Trophoblast cell (in vitro differentiated cells and primary cell): ENCODE results near the gene COPB2.

Experiments
- DNase-seq, 2 donors: peaks; one replicate each; pipeline ENCODE4 v3.0.0-alpha.2; 2016
- H2AFZ ChIP-seq: 2 replicates; pipeline ENCODE4 v1.6.1; 2013; ENCODE audit warnings: low read length, moderate library complexity, mild to moderate bottlenecking; ENCODE audit not compliant: insufficient read depth, poor library complexity
- H2AK5ac ChIP-seq: 2 replicates; pipeline ENCODE4 v1.6.1; 2013; ENCODE audit warnings: mild to moderate bottlenecking, low read length
- H2BK120ac ChIP-seq: 2 replicates; pipeline ENCODE4 v1.6.1; 2013; ENCODE audit warnings: low read length, mild to moderate bottlenecking, moderate library complexity; ENCODE audit not compliant: insufficient read depth, poor library complexity
- H2BK12ac ChIP-seq: 2 replicates; pipeline ENCODE4 v1.6.1; 2013; ENCODE audit warnings: mild to moderate bottlenecking, low read length, moderate library complexity
- H2BK5ac ChIP-seq: 2 replicates; pipeline ENCODE4 v1.6.1; 2013; ENCODE audit warnings: low read length, low read depth, moderate library complexity, mild to moderate bottlenecking; ENCODE audit not compliant: poor library complexity
- H3K14ac ChIP-seq: 2 replicates; pipeline ENCODE4 v1.6.1; 2013; ENCODE audit warnings: mild to moderate bottlenecking, low read length
- H3K18ac ChIP-seq: 2 replicates; pipeline ENCODE4 v1.6.1; 2013; ENCODE audit warnings: mild to moderate bottlenecking, low read length
- H3K23ac ChIP-seq: 2 replicates; pipeline ENCODE4 v1.6.1; 2013; ENCODE audit warnings: low read length
- H3K27ac ChIP-seq: 2 replicates; pipeline ENCODE4 v1.5.1; 2013; ENCODE audit warnings: low read depth, mild to moderate bottlenecking, inconsistent platforms, low read length, moderate library complexity
- H3K27me3 ChIP-seq: 2 replicates; pipeline ENCODE4 v1.6.1; 2013; ENCODE audit warnings: inconsistent platforms, mild to moderate bottlenecking, low read length, moderate library complexity; ENCODE audit not compliant: insufficient read depth
- H3K36me3 ChIP-seq, 2 experiments: 1 replicate in 1 of 2; 2 replicates in 1 of 2; pipeline ENCODE4 v1.6.1; 2013; ENCODE audit warnings: low read length in 2 of 2, mild to moderate bottlenecking in 2 of 2, moderate library complexity in 1 of 2; ENCODE audit not compliant: insufficient read depth in 2 of 2, control insufficient read depth in 1 of 2
- H3K4ac ChIP-seq: 2 replicates; pipeline ENCODE4 v1.6.1; 2013; ENCODE audit warnings: low read depth, mild to moderate bottlenecking, low read length, moderate library complexity
- H3K4me1 ChIP-seq, 2 experiments: 1 replicate in 1 of 2; 2 replicates in 1 of 2; pipeline ENCODE4 v1.6.1; 2013; ENCODE audit warnings: low read length in 2 of 2, mild to moderate bottlenecking in 2 of 2, moderate library complexity in 1 of 2; ENCODE audit not compliant: insufficient read depth in 2 of 2, control insufficient read depth in 1 of 2
- H3K4me2 ChIP-seq: 2 replicates; pipeline ENCODE4 v1.6.1; 2013; ENCODE audit warnings: inconsistent platforms, mild to moderate bottlenecking, low read length, moderate library complexity
- H3K4me3 ChIP-seq: 2 replicates; pipeline ENCODE4 v1.5.1; 2013; ENCODE audit warnings: mild to moderate bottlenecking, low read depth, low read length, inconsistent platforms
- H3K79me1 ChIP-seq: one replicate; pipeline ENCODE4 v1.6.1; 2013; ENCODE audit warnings: low read length
- H3K79me2 ChIP-seq: 2 replicates; pipeline ENCODE4 v1.6.1; 2013; ENCODE audit warnings: low read length, mild to moderate bottlenecking; ENCODE audit not compliant: control insufficient read depth, insufficient read depth, poor library complexity
- H3K9ac ChIP-seq: 2 replicates; pipeline ENCODE4 v1.6.1; 2013; ENCODE audit warnings: mild to moderate bottlenecking, low read length
- H3K9me3 ChIP-seq: 2 replicates; pipeline ENCODE4 v1.6.1; 2013; ENCODE audit warnings: low read depth, mild to moderate bottlenecking, control low read depth, inconsistent platforms, low read length; ENCODE audit not compliant: insufficient read depth
- H4K12ac ChIP-seq: 2 replicates; pipeline ENCODE4 v1.6.1; 2013; ENCODE audit warnings: low read depth, mild to moderate bottlenecking, low read length, moderate library complexity
- H4K8ac ChIP-seq: 2 replicates; pipeline ENCODE4 v1.6.1; 2013; ENCODE audit warnings: low read depth, mild to moderate bottlenecking, low read length, moderate library complexity
- H4K91ac ChIP-seq: one replicate; pipeline ENCODE4 v1.6.1; 2013; ENCODE audit warnings: low read depth, mild to moderate bottlenecking, low read length, moderate library complexity
- WGBS: extraction: QIAGEN DNeasy Blood & Tissue Kit; methylation state at CpG from one replicate; pipeline ENCODE4 v1.1.7; 2013; ENCODE audit warnings: missing lambda C conversion rate; ENCODE audit not compliant: insufficient read length, insufficient coverage; ENCODE audit errors: extremely low coverage; 5-methylcytosine and 5-hydroxymethylcytosine counted together

COPB2 gene

DNA sequence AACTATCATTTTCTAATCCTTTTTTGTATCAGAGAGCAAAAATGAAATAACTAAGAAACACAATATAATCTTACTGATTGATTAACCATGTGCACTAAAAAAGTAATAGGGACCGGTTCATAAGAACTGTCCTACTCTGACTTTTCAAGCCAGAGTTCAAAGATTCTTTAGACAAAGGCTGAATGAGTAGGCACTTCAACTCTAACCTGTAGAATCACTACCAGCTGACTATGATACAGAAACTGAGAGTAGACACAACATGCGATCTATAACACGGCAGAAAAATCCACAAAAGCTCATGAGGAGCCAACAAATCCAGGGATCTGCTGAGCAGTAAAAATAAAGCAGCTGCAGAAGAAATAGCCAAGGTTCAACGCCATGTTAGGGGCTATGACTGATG is 8.9 kb downstream of the COPB2 start:
- no peaks in the 10 kb centered on the region for H3K4me1 ChIP-seq
- H3K9me3 ChIP-seq, result no peaks in the 10 kb centered on the region
- no peak overlapping the region for H3K18ac ChIP-seq
- no peak overlapping the region for H2BK12ac ChIP-seq
- H3K27me3 ChIP-seq, result no peaks in the 10 kb centered on the region
- H2AFZ ChIP-seq, result no peak overlapping the region
- no peak overlapping the region for H3K4me3 ChIP-seq
- no peaks in the 10 kb centered on the region for H3K79me1 ChIP-seq
- peaks cover 2% of the 10 kb centered on the region for H3K79me2 ChIP-seq
- H4K91ac ChIP-seq, result no peak overlapping the region
- no peak overlapping the region for H2BK5ac ChIP-seq
- H3K27ac ChIP-seq, result no peak overlapping the region
- H3K23ac ChIP-seq, result no peak overlapping the region
- no peak overlapping the region for H3K14ac ChIP-seq
- WGBS, result no CpG with 5 or more reads among the region's 4 CpGs
- no peak for DNase-seq
- no peak overlapping the region for H3K9ac ChIP-seq
- peak overlapping the region; percentile 46 for H3K4ac ChIP-seq
- H2BK120ac ChIP-seq, result no peak overlapping the region
- H3K4me2 ChIP-seq, result no peak overlapping the region
- H4K8ac ChIP-seq, result no peak overlapping the region
- no peak overlapping the region for H4K12ac ChIP-seq
- H3K36me3 ChIP-seq, result peaks cover 14 to 27% of the 10 kb centered on the region in 2 experiments
- H2AK5ac ChIP-seq, result no peak overlapping the region

DNA sequence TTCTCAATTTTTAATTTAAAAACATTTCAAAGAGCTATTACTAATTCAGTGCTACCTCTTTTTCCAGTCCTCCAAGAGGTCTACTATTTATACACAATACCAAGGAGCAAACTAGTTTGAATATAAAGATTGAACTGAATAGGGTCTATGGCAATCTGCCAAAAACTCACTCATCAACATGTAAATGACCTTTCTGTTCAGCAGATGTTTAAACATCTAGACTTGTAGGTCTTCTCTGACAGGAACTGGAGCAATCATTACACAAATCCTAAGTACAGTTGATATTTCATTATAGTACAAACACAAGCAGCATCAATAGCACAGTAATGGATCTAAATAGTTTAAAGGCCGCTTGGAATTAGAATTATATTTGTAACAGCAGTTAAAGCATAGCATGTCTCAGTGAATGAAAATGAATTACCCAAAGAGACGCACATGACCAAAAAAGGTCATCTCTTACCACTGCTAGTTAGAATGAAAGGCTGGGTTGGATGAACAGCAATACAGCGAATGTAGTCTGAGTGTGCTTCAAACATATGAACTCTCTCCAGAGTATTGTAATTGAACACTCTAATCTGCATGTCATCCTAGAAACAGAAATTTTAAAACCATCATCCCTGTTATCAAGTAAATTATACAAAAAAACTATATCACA is 10.7 kb downstream of the COPB2 start:
- no peaks in the 10 kb centered on the region for H3K79me1 ChIP-seq
- no peak overlapping the region for H3K23ac ChIP-seq
- H3K4me1 ChIP-seq, result no peaks in the 10 kb centered on the region
- H4K91ac ChIP-seq, result no peak overlapping the region
- no peak overlapping the region for H4K8ac ChIP-seq
- H2AK5ac ChIP-seq, result no peak overlapping the region
- H3K27ac ChIP-seq, result no peak overlapping the region
- H2BK120ac ChIP-seq, result no peak overlapping the region
- no peak for DNase-seq
- H3K9me3 ChIP-seq, result no peaks in the 10 kb centered on the region
- no peak overlapping the region for H3K9ac ChIP-seq
- H2BK5ac ChIP-seq, result no peak overlapping the region
- peaks cover 2% of the 10 kb centered on the region for H3K79me2 ChIP-seq
- H3K27me3 ChIP-seq, result no peaks in the 10 kb centered on the region
- no peak overlapping the region for H3K4me2 ChIP-seq
- H3K4me3 ChIP-seq, result no peak overlapping the region
- H4K12ac ChIP-seq, result no peak overlapping the region
- H2BK12ac ChIP-seq, result no peak overlapping the region
- no peak overlapping the region for H3K14ac ChIP-seq
- peaks cover 13 to 30% of the 10 kb centered on the region in 2 experiments for H3K36me3 ChIP-seq
- no peak overlapping the region for H3K4ac ChIP-seq
- H3K18ac ChIP-seq, result no peak overlapping the region
- no peak overlapping the region for H2AFZ ChIP-seq
- no CpG with 5 or more reads among the region's 3 CpGs for WGBS

DNA sequence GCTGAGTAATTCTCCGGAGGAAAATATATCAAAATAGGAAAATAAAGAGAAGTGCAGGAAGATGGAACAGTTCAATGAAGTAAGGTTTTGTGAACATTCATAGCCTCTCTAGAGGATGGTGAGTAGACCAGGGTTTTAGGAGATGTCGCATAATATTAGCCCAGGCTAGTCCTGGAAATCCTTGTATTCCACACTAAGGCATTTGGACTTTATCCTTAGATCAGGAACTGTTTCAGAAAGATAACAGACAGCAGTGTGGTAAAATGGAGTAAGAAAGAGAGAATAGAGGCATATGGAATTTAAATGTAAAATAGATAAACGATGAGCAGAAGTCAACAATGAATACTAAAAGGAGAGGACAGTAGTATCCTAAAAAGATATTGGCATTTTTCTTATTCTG is 12.1 kb downstream of the COPB2 start:
- no peaks in the 10 kb centered on the region for H3K9me3 ChIP-seq
- H4K91ac ChIP-seq, result no peak overlapping the region
- H2BK120ac ChIP-seq, result no peak overlapping the region
- no peak overlapping the region for H3K18ac ChIP-seq
- no peak overlapping the region for H4K12ac ChIP-seq
- no peaks in the 10 kb centered on the region for H3K79me1 ChIP-seq
- H3K4me1 ChIP-seq, result no peaks in the 10 kb centered on the region
- H2AFZ ChIP-seq, result no peak overlapping the region
- no peak overlapping the region for H2BK5ac ChIP-seq
- no peak overlapping the region for H3K4ac ChIP-seq
- no peak overlapping the region for H4K8ac ChIP-seq
- no peaks in the 10 kb centered on the region for H3K27me3 ChIP-seq
- no CpG with 5 or more reads among the region's 3 CpGs for whole genome bisulfite sequencing
- no peak for DNase-seq
- no peak overlapping the region for H2BK12ac ChIP-seq
- no peak overlapping the region for H3K4me2 ChIP-seq
- no peak overlapping the region for H3K4me3 ChIP-seq
- peaks cover 2% of the 10 kb centered on the region for H3K79me2 ChIP-seq
- H3K36me3 ChIP-seq, result peaks cover 18 to 38% of the 10 kb centered on the region in 2 experiments
- no peak overlapping the region for H3K9ac ChIP-seq
- no peak overlapping the region for H3K23ac ChIP-seq
- no peak overlapping the region for H3K27ac ChIP-seq
- no peak overlapping the region for H3K14ac ChIP-seq
- H2AK5ac ChIP-seq, result no peak overlapping the region

DNA sequence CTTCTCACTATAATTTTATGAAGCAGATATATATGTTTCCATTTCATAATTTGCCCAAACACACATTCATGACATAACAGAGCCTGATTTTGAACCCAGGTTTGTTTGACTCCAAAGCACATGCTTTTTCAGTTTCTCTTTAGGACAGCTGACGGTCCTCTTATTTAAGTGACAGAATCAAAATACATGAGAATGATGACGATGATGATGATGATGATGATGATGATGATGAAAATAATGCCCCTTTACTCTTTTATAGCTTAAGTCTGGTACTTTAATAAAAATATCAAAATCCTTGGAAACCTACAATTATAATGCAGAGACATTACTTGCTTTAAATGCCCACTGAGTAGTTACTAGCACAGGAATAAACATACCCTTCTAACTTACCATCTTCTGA is 15.3 kb downstream of the COPB2 start:
- Histone ChIP-seq H3K14ac (no peak overlapping the region), H2BK120ac (no peak overlapping the region), H3K27me3 (no peaks in the 10 kb centered on the region), H2AFZ (no peak overlapping the region), H3K9ac (no peak overlapping the region), H3K79me2 (no peaks in the 10 kb centered on the region), H2BK12ac (no peak overlapping the region), H3K4me1 (no peaks in the 10 kb centered on the region), H3K23ac (no peak overlapping the region), H2BK5ac (no peak overlapping the region), H3K4ac (no peak overlapping the region), H3K18ac (no peak overlapping the region), H3K79me1 (no peaks in the 10 kb centered on the region), H2AK5ac (no peak overlapping the region), H4K8ac (no peak overlapping the region), H4K12ac (no peak overlapping the region), H3K27ac (no peak overlapping the region), H3K36me3 (peaks cover 17 to 41% of the 10 kb centered on the region in 2 experiments), H3K4me3 (no peak overlapping the region), H3K4me2 (no peak overlapping the region), H3K9me3 (no peaks in the 10 kb centered on the region), H4K91ac (no peak overlapping the region)
- no peak for DNase-seq
- no CpG with 5 or more reads among the region's 2 CpGs for WGBS
